ENCODE results near the gene GFAP. TPM values are rescaled to one million over a fixed set of nuclear protein-coding genes. Genes with fewer than 3 reads are reported as not detected.
A peak's percentile ranks its signal among the peaks of the same experiment; 100 is the strongest.

Gene GFAP
- total and polyA plus RNA-seq, 3 donors from 2014 or later, result 0.55 to 0.91 (median 0.62) TPM

DNA sequence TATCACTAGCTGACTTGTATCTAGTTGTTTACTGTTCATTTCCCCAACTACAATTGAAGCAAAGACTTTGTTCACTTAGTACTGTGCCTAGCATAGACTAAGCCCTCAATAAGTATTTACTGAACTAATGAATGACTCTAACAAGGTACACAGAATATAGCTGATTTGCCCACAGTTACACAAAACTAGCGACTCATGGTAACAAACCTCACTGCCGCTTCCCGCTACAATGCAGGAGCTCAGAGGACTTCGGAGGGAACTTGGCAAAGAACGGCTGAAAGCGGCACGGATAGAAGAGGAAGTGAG lies 16.6 kb downstream of the GFAP start:
- intact Hi-C loops (cut with DNase I; ENCODE audit: low total_unique reads), result no loop called here
- Histone ChIP-seq H3K9me3 (no peaks in the 10 kb centered on the region), H3K27ac (peak overlapping the region; percentile 92 to 94), H3K27me3 (no peaks in the 10 kb centered on the region), H3K4me1 (peaks cover 11% of the 10 kb centered on the region), H3K4me3 (peak overlapping the region; percentile 74 to 91), H3K36me3 (ENCODE audit: low read depth, missing control alignments) (no peaks in the 10 kb centered on the region)
- 0 to 1% methylated on average over 7 of the region's 7 CpGs for WGBS, 2 donors
- TF ChIP-seq POLR2A (IDR thresholded peaks at IDR 0.05), result no peak
- TF ChIP-seq, protein P1, sequence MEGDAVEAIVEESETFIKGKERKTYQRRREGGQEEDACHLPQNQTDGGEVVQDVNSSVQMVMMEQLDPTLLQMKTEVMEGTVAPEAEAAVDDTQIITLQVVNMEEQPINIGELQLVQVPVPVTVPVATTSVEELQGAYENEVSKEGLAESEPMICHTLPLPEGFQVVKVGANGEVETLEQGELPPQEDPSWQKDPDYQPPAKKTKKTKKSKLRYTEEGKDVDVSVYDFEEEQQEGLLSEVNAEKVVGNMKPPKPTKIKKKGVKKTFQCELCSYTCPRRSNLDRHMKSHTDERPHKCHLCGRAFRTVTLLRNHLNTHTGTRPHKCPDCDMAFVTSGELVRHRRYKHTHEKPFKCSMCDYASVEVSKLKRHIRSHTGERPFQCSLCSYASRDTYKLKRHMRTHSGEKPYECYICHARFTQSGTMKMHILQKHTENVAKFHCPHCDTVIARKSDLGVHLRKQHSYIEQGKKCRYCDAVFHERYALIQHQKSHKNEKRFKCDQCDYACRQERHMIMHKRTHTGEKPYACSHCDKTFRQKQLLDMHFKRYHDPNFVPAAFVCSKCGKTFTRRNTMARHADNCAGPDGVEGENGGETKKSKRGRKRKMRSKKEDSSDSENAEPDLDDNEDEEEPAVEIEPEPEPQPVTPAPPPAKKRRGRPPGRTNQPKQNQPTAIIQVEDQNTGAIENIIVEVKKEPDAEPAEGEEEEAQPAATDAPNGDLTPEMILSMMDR (IDR thresholded peaks at IDR 0.05), result no peak
- no peak for DNase-seq

- TF ChIP-seq, protein P1 (IDR thresholded peaks at IDR 0.05), result no peak
- TF ChIP-seq POLR2A (IDR thresholded peaks at IDR 0.05), result no peak
- no peak overlapping the region for H3K4me3 ChIP-seq
- H3K36me3 ChIP-seq (ENCODE audit: low read depth, missing control alignments), result no peaks in the 10 kb centered on the region
- H3K9me3 ChIP-seq, result no peaks in the 10 kb centered on the region
- H3K4me1 ChIP-seq, result peaks cover 11% of the 10 kb centered on the region
- DNase-seq, result no peak
- WGBS, 2 donors, result 93 to 95% methylated on average over 4 of the region's 4 CpGs
- H3K27ac ChIP-seq, result no peak overlapping the region
- no peaks in the 10 kb centered on the region for H3K27me3 ChIP-seq
- intact Hi-C loops (cut with DNase I; ENCODE audit: low total_unique reads), result no loop called here
These were observed 20.7 kb downstream of the GFAP start for GRCh38 chr17:44894642-44895041.

DNA sequence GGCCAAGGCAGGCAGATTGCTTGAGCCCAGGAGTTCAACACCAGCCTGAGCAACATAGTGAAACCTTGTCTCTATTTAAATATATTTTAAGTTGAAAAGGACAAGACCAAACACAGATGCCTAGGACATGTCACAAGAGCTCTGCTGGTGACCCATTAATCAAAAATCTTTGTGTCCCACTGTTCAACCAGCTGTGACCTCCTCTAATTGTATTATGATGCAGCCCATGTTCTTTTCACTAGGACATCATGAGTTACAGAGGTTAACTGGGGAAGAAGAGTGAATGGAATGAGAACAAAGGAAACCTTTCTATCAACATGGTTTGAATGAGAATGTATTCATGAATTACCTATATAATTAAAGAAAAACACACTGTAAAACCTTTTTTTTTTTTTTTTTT lies 23.1 kb downstream of the GFAP start:
- intact Hi-C loops (cut with DNase I; ENCODE audit: low total_unique reads), result no loop called here
- no peaks in the 10 kb centered on the region for H3K36me3 ChIP-seq (ENCODE audit: low read depth, missing control alignments)

GRCh38 chr17:44889003-44889402 lies 26.3 kb downstream of the GFAP start:
- H3K27me3 ChIP-seq, result no peaks in the 10 kb centered on the region
- H3K9me3 ChIP-seq, result no peaks in the 10 kb centered on the region
- 40 to 53% methylated on average over 7 of the region's 7 CpGs for WGBS, 2 donors
- intact Hi-C loops (cut with DNase I; ENCODE audit: low total_unique reads), result no loop called here
- no peak for DNase-seq
- no peak for TF ChIP-seq POLR2A (IDR thresholded peaks at IDR 0.05)
- TF ChIP-seq, protein P1 (IDR thresholded peaks at IDR 0.05), result no peak
- no peaks in the 10 kb centered on the region for H3K36me3 ChIP-seq (ENCODE audit: low read depth, missing control alignments)
- no peak overlapping the region for H3K4me3 ChIP-seq
- H3K4me1 ChIP-seq, result peaks cover 8% of the 10 kb centered on the region
- no peak overlapping the region for H3K27ac ChIP-seq

More for the DNA sequence above, 23.1 kb downstream of the GFAP start:
- TF ChIP-seq, protein P1 (IDR thresholded peaks at IDR 0.05), result no peak
- TF ChIP-seq POLR2A (IDR thresholded peaks at IDR 0.05), result no peak
- Histone ChIP-seq H3K27ac (no peak overlapping the region), H3K27me3 (no peaks in the 10 kb centered on the region), H3K4me1 (peaks cover 8% of the 10 kb centered on the region), H3K9me3 (no peaks in the 10 kb centered on the region), H3K4me3 (no peak overlapping the region)
- DNase-seq, result no peak

All from testis (tissue), 3 donors.